ENCODE measurements around the gene SLC22A23.

Gene SLC22A23

GRCh38 chr6:3329393-3330051 lies 127.3 kb downstream of the SLC22A23 start:
- DNase-seq: no peak

- no peak for DNase-seq
Observed at GRCh38 chr6:3328796-3329195, 128.1 kb downstream of the SLC22A23 start.

- DNase-seq: peak; percentile 35
Observed at GRCh38 chr6:3328145-3328544, 128.7 kb downstream of the SLC22A23 start.

- no peak for DNase-seq
Observed at GRCh38 chr6:3327403-3327802, 129.4 kb downstream of the SLC22A23 start.

DNA sequence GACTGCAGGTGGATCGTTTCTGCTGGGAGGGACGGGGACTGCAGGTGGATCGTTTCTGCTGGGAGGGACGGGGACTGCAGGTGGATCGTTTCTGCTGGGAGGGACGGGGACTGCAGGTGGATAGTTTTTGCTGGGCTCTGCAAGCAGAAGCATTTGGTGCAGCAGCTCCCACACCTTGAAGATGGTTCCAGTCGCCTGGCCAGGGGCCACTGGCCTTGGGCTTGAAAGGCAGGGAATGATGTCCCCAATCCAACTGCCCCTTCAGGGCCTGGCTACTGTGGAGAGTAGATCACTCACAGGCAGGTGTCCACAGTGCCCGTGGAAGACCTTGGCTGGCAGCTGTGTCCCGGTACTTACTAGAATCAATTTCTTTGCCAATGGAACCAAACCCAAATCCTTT lies 129.9 kb downstream of the SLC22A23 start:
- DNase-seq: no peak

- DNase-seq: no peak
Observed at GRCh38 chr6:3326184-3326971, 130.5 kb downstream of the SLC22A23 start.

- peak; percentile 21 for DNase-seq
Observed at GRCh38 chr6:3325210-3325609, 131.6 kb downstream of the SLC22A23 start.

DNA sequence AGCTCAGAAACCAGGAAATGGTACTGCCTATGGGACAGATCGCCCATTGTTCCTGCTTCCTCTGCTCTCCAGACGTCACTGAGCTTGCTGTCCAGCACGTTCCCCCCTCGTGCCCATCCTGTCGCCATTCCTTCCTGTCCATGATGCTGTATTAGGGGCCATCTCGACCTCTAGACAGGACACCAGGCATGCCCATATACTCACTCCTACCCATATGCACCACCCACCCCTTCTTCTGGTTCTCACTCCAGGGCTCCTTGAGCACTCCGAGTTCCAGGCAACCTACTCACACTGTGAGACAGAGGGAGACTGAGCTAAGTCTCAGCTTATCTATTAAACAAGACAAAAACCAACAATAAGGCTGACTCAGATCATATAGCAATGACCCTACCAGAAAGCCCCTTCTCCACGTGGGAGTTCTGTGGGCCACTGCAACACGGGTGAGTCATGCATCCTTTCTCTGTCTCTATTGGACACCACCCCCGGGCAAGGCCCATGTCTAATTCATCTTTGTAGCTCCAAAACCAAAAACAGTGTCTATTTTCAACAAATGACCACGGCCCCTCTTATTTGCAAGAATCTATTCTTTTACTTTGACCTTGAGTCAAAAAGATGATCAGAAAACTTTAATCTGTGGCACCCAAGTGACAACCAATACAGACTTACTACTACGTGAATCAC lies 132.4 kb downstream of the SLC22A23 start:
- DNase-seq: peak; percentile 73

DNA sequence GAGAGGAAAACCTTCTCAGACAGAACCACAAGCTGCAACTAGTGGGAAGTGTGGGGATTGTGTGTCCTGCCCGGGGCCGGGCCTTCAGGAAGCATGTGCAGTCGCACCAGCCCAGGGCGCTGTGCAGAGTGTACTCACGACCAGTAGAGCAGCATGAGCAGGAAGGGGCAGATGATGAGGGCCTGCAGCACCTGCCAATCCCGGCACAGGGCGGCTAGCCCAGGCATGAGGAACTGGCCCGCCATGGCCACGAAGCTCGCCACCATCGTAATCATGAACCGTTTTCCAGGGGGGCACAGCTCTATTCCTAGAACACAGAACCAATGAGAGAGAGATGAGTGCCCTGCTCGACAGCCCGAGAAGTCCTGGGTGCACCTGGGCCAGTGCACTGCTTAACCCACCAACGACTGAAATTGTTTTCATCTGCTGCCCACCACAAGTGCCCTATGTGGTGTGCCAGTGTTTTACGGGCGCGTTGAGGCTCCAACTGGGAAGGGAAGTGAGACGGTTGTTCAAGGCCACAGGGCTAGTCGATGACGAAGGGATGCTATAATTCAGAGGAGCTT lies 133.1 kb downstream of the SLC22A23 start:
- DNase-seq: no peak

DNA sequence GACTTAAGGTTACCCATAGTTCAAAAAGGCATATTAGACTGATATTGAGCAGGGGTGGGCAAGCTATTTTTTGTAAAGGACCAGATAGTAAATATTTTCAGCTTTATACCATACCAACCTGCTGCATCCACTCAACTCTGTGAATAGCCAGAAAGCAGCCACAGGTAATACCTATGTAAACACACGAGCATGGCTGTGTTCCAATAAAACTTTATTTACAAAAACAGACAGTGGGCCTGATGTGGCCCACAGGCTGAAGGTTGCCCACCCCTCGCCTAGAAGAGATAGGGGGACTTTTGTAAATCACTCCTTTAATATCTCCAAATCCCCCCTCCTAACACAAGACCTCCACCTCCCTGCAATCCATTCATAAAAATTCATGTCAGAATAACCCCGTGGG lies 133.7 kb downstream of the SLC22A23 start:
- no peak for DNase-seq

DNA sequence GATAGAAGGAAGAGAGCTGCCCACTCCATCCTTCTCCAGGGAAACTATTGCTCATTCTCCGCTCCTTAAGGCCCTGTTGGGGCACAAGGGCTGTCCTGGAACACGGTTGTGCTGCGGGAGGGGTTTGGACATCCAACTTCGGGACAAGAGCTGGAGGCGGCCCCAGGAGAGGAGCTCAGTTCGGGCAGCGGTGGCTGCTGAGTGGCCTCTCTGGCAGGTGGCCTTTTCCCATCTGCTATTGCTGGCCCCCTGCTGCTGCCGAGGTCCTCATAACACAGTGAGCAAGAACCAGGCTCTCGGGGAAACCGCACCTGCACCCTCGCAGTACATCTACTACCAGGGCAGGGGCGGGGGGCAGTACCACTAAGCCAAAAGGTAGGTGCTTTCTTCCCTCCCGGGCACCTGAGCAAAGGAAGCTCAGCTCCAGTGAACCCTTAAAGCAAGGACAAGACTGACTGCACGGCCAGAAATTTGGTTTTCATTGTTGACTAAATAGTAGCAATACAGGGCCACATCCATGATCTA lies 134.4 kb downstream of the SLC22A23 start:
- DNase-seq: no peak

GRCh38 chr6:3321875-3322274 lies 135.0 kb downstream of the SLC22A23 start:
- DNase-seq: no peak

GRCh38 chr6:3321042-3321441 lies 135.8 kb downstream of the SLC22A23 start:
- no peak for DNase-seq

DNA sequence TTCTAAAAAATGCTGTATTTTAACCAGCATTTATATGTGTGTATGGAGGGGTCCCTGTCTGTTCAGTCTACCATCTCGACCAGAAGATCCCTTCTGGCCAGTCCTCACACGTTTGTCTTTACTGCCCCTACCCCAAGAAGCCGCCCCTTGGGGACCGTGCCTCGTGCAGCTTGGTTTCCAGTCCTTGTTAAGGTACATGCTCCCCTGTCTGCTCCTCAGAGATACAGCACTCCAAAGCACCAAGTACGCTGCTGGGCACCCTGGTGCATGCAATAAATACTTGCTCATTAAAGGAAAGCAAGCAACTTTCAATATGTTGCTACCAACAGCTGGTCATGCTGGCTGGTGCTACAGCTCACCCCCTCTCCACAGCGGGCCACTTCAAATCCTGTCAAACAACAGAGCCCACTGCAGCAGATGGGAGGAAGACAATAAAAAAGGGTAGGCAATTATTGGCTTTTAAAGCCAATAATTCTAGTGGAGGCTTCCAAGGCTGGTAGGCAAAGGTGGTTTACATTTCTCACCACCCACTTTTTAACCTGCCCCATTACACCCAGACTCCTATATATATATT lies 136.5 kb downstream of the SLC22A23 start:
- no peak for DNase-seq

DNA sequence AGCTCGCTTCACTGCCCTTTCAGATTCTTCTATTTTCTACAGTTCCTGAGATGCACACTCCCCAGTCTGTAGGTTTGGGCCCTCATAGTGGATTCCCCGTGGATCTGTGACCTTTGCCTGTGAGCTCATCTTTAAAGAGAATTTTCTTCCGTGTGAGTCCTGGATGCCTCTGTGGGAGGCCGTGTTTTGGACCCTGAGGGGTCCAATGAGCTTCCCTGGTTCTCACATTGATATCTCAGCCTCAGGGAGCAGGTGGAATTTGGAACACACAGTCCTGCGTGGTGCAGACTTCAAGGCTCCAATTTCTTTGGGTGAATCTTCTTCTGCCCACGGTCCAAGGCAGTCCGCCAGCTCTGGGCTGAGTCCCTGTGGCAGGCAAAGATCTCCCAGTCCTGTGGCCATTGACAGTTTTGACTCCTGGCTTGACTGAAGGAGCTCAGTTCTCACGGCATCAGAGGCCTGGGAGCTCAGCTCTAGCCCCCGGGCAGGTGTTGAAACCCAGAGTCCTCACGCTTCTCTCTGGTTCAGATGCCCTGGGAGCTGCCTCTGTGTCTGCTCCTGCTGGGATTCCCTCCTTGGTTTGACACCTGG lies 137.1 kb downstream of the SLC22A23 start:
- DNase-seq: no peak

DNA sequence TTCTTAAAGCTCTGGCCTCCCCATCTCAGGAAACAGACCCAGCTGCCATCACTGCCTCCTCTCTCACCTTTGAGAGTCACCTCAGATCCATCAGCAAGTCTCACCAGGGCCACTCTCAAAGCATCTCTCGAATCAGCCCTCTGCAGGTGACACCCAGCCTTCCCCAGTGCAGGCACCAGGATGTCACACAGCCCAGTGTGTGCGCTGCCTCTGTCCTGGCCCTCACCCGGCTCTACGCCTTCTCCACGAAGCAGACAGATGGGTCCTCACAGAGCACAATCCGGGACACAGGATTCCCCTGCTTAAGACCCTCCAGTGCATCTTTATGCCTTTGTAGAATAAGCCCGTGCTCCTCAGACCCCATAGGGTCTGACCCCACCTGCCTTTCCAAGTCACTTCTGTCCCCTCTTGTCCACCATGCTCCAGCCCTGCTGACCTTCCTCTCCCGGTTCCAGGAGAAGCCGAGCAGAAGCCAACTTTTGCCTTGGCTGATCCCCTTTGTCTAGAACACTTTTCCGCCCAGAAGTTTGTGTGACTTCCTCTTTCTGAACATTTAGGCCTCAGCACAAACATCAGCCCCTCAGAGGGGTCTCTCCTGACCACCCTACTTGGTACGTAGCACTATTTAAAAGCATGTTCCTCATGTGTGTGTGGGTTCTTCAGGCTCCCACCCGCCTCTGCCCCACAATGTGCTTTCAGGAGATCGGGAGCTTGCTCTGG lies 137.9 kb downstream of the SLC22A23 start:
- DNase-seq: no peak

DNA sequence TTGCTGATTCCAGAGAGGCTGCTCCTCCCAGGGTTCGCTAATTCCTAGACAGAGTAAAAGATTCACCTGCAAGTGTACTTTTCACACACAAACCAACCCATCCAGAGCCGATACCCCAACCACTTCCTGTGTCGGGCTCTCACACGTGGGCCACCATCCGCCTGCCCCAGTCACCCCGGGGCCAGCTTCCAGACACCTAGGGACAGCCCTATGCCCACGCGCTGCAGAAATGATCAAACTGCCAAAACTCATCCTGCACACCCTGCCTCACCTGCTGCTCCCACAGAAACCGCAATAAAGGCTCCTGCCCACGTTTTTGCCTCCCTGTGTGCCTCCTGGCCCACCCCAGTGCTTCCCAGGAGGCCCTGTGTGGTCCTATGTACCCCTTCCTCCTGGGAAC lies 138.6 kb downstream of the SLC22A23 start:
- no peak for DNase-seq

DNA sequence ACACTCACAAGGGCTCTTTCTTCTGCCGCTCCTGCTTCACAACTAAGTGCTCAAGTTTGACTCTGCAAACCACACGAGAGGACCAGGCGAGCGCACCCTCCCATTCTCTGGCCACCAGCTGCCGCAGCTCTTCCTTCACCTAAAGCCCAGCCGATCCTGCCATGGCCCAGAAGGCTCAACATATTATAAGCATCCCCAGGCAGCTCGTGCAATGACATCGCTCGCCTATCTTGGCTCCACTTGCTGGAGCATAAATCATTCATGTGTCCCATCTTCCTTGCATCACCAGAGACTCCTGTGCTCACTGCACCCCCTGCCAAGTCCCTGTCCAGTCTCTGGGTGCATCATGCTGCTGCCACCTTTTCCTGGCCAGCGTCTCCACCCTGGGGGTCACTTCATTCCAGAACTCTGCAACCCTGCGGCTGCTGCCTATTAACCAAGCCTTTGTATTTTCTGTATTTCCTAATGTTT lies 139.1 kb downstream of the SLC22A23 start:
- DNase-seq: no peak

- DNase-seq: no peak
Observed at GRCh38 chr6:3316818-3317217, 140.0 kb downstream of the SLC22A23 start.

DNA sequence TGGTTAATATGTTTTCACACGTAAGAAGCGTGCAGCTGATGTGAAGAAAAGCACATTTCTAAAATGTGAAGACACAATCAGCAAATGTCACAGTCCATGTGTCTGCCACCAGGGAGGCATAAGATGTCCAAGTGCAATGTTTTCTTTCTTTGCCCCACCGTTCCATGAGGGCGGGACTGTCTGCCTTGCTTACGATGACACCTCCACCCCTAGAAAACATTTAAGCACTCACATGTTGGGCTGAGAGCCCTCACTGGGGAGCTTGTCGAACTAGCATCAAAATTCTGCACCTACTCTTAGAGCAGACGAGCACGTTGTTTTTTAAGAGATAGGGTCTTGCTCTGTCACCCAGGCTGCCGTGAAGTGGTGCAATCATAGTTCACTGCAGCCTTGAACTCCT lies 140.5 kb downstream of the SLC22A23 start:
- DNase-seq: no peak

GRCh38 chr6:3315841-3316240 lies 141.0 kb downstream of the SLC22A23 start:
- DNase-seq: no peak
